Nephron progenitor cell (in vitro differentiated cells): Measurements from ENCODE around the gene IL3.

Experiments
- DNase-seq: peaks from one replicate; pipeline ENCODE4 v3.0.0; 2021
- H3K27ac Mint-ChIP-seq: 2 replicates; pipeline ENCODE4 v1.8.0; 2021; ENCODE audit warnings: mild to moderate bottlenecking, moderate library complexity, mixed read lengths
- H3K27me3 Mint-ChIP-seq: 2 replicates; pipeline ENCODE4 v1.8.0; 2021; ENCODE audit warnings: mild to moderate bottlenecking, low read depth, mixed read lengths; ENCODE audit not compliant: poor library complexity
- H3K36me3 Mint-ChIP-seq: 2 replicates; pipeline ENCODE4 v1.8.0; 2021; ENCODE audit warnings: low read depth, mixed read lengths
- H3K4me1 Mint-ChIP-seq: 2 replicates; pipeline ENCODE4 v1.8.0; 2021; ENCODE audit warnings: mixed read lengths
- H3K4me3 Mint-ChIP-seq: 2 replicates; pipeline ENCODE4 v1.8.0; 2021; ENCODE audit warnings: mild to moderate bottlenecking, moderate library complexity, mixed read lengths
- H3K9me3 Mint-ChIP-seq: 2 replicates; pipeline ENCODE4 v1.8.0; 2021; ENCODE audit warnings: mild to moderate bottlenecking, moderate library complexity, mixed read lengths
- TF ChIP-seq, protein P1 (sequence below): fragments of 200-600 bp; sonication (generic); IDR thresholded peaks from 2 replicates; pipeline ENCODE4 v1.5.0; 2021; ENCODE audit warnings: antibody characterized with exemption

IL3 gene

DNA sequence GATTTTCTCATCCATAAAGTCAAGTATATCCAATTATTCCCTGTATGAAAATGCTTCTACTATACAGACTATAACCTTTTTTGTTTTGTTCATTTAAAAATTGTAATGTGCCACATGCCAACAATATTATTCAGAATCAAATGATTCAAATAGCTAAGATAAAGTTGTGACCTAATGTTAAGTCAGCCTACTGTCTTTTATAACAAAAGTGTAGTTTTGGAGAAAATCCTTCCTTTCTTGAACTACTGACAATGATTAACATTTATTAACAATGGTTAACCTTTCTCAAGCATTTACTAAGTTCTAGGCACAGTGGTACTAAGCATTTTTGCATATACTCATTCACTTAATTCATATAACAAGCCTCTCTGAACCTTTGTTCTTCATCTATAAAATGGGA, 38.2 kb downstream of the IL3 start:
- Mint-ChIP-seq H3K27ac (no peak overlapping the region), H3K36me3 (no peaks in the 10 kb centered on the region), H3K4me3 (no peak overlapping the region), H3K9me3 (no peaks in the 10 kb centered on the region), H3K4me1 (no peaks in the 10 kb centered on the region), H3K27me3 (peaks cover 11% of the 10 kb centered on the region)
- DNase-seq, result no peak
- TF ChIP-seq, protein P1, sequence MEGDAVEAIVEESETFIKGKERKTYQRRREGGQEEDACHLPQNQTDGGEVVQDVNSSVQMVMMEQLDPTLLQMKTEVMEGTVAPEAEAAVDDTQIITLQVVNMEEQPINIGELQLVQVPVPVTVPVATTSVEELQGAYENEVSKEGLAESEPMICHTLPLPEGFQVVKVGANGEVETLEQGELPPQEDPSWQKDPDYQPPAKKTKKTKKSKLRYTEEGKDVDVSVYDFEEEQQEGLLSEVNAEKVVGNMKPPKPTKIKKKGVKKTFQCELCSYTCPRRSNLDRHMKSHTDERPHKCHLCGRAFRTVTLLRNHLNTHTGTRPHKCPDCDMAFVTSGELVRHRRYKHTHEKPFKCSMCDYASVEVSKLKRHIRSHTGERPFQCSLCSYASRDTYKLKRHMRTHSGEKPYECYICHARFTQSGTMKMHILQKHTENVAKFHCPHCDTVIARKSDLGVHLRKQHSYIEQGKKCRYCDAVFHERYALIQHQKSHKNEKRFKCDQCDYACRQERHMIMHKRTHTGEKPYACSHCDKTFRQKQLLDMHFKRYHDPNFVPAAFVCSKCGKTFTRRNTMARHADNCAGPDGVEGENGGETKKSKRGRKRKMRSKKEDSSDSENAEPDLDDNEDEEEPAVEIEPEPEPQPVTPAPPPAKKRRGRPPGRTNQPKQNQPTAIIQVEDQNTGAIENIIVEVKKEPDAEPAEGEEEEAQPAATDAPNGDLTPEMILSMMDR, result no peak

DNA sequence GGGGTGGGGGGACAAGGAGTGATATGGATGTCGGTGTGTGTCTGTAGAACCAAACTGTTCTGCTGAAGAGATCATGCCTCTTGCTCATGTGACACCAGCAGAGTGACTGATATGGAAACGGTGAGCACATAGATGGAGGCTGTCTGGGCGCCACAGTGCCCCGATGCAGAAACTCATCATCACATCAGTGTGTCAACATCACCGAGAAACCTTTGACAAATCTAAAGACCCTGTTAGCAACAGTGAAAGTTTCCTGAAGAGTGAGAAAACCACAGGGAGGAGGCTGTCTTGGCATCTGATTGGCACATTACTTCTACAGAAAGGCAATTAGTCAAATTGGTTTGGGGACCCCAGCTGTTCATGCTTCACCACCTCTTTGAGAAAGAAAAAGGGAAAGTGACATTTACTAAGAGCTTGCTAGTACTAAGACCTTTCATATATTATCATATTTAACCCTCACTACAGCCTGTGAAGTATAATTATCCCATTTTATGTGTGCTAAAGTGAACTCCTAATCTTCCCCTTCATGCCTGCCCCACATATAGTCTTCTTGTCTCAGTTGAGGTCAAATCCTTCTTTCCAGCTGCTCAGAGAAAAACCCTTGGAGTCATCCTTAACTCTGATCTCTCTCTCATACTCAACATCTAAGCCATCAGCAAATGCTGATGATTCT, 38.8 kb downstream of the IL3 start:
- Mint-ChIP-seq H3K4me3 (no peak overlapping the region), H3K27me3 (peaks cover 6% of the 10 kb centered on the region), H3K27ac (no peak overlapping the region), H3K36me3 (no peaks in the 10 kb centered on the region), H3K4me1 (no peaks in the 10 kb centered on the region), H3K9me3 (no peaks in the 10 kb centered on the region)
- TF ChIP-seq, protein P1, result no peak
- no peak for DNase-seq

DNA sequence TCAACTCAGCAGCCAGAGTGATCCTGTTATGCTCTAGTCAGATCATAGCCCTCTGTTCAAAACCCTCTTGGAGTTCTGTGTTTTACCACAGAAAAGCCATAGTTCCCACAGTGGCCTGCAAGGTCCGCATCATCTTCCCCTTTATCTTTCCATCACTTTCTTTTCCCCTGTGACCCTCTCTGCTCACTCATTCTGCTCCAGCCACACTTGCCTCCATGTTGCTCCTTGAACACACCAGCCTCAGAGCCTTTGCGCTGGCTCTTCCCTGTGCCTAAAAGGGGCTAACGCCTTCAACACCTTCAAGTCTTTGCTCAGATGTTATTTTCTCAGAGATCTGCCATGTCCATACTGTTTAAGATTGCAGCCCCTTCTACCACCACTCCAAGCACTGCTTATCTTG, 39.5 kb downstream of the IL3 start:
- Mint-ChIP-seq H3K27ac (no peak overlapping the region), H3K4me1 (no peaks in the 10 kb centered on the region), H3K9me3 (no peaks in the 10 kb centered on the region), H3K36me3 (no peaks in the 10 kb centered on the region), H3K4me3 (no peak overlapping the region), H3K27me3 (peaks cover 6% of the 10 kb centered on the region)
- TF ChIP-seq, protein P1, result no peak
- no peak for DNase-seq

DNA sequence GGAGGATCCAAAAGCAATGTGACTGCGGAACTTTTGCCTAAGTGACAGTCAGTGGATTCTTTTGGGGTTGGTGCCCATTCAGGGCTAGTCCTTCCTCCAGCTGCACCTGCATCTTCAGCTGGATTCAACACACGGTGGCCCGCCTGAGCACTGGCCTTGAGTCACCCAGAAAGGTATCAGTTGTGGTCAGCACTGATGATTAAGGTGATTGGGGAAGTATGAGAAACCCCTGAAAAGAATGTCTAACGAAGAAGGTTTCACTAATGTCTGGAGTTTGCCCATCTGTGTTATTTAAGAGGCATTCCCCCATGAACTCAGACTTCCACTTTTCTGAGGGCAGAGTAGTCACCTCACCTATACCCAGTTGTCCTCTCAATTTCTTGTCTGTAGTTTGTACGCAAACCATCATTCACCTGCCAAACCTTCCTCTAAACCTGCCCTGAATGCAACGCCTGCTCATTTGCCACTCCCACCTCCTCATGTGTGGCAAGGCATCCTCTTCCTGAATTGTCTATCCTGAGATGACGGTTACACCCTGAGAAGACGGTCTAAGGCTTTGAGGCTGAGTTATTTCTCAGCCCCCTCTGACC, 40.3 kb downstream of the IL3 start:
- Mint-ChIP-seq H3K9me3 (no peaks in the 10 kb centered on the region), H3K4me1 (no peaks in the 10 kb centered on the region), H3K27ac (no peak overlapping the region), H3K27me3 (peaks cover 6% of the 10 kb centered on the region), H3K4me3 (no peak overlapping the region), H3K36me3 (no peaks in the 10 kb centered on the region)
- TF ChIP-seq, protein P1, result no peak
- DNase-seq, result no peak

DNA sequence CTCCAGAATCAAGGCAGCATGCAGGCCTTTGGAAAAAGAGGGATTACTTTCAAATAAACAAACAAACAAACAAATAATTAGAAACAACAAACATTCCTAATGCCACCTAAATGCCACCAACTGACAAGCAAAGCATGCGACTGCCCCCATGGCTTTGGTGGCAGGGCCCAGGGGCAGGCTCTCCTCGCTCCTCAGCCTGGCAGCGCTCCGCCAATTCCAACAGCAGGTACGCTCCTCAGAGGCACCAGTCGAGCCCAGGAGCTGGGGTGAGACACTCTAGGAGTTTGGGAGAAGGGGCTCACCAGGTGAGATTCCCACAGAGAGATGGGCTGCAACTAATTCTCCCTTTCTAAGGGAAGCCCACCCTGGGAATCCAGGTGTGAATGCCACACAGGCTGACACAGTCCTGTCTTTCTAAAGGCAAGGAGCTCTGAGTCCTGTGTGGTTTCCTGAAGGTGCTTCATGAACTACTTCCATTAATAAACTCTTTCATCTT, 41.0 kb downstream of the IL3 start:
- no peak overlapping the region for H3K27ac Mint-ChIP-seq
- H3K4me3 Mint-ChIP-seq, result no peak overlapping the region
- H3K27me3 Mint-ChIP-seq, result peaks cover 6% of the 10 kb centered on the region
- DNase-seq, result no peak
- H3K9me3 Mint-ChIP-seq, result no peaks in the 10 kb centered on the region
- TF ChIP-seq, protein P1, result no peak
- no peaks in the 10 kb centered on the region for H3K4me1 Mint-ChIP-seq
- no peaks in the 10 kb centered on the region for H3K36me3 Mint-ChIP-seq
